Naive thymus-derived CD4-positive, alpha-beta T cell (primary cell): Measurements from ENCODE around the gene CHCHD6. TPM values are rescaled to one million over a fixed set of nuclear protein-coding genes. Genes with fewer than 3 reads are reported as not detected.

ENCODE experiments used
- ATAC-seq: fragments of 150-1000 bp; cut with Tn5 transposase; 2 replicates; pipeline ENCODE4 v1.10.0; 2021; ENCODE audit warnings: mild to moderate bottlenecking, moderate library complexity
- CTCF ChIA-PET: fragments of 350-600 bp; sonication (Branson Sonifier 250); formaldehyde crosslinking; loops from one replicate; lab custom pipeline; 2021; ENCODE audit warnings: antibody characterized with exemption; lab: Charles Lee
- POLR2A ChIA-PET: fragments of 350-600 bp; sonication (Branson Sonifier 250); formaldehyde crosslinking; loops from one replicate; lab custom pipeline; 2021; ENCODE audit warnings: antibody characterized with exemption, inconsistent platforms; lab: Charles Lee
- DNase-seq, 9 donors: peaks; one replicate each; pipeline versions ENCODE4 v3.0.0 to v3.0.0-alpha.2; 2020 to 2022; ENCODE audit warnings: mixed read lengths in 1 of 9
- H3K27ac ChIP-seq: one replicate; pipeline ENCODE4 v1.7.0; 2013; ENCODE audit warnings: mild to moderate bottlenecking, low read depth, low read length, moderate library complexity
- H3K27me3 ChIP-seq, 2 donors: one replicate each; pipeline ENCODE4 v1.7.0; 2013; ENCODE audit warnings: low read length in 2 of 2, mild to moderate bottlenecking in 2 of 2, moderate library complexity in 2 of 2; ENCODE audit not compliant: control insufficient read depth in 2 of 2, insufficient read depth in 2 of 2
- H3K36me3 ChIP-seq, 3 experiments: 1 replicate in 2 of 3; 2 replicates in 1 of 3; pipeline ENCODE4 v1.7.0; 2013; ENCODE audit warnings: low read length in 3 of 3, mild to moderate bottlenecking in 3 of 3, moderate library complexity in 1 of 3; ENCODE audit not compliant: insufficient read depth in 3 of 3, control insufficient read depth in 2 of 3
- H3K4me1 ChIP-seq, 2 donors: one replicate each; pipeline ENCODE4 v1.7.0; 2013; ENCODE audit warnings: low read length in 2 of 2, mild to moderate bottlenecking in 2 of 2, moderate library complexity in 1 of 2; ENCODE audit not compliant: control insufficient read depth in 2 of 2, insufficient read depth in 2 of 2
- H3K4me3 ChIP-seq: 2 replicates; pipeline ENCODE4 v1.7.0; 2013; ENCODE audit warnings: mild to moderate bottlenecking, low read length
- H3K9me3 ChIP-seq, 3 experiments: 1 replicate in 2 of 3; 2 replicates in 1 of 3; pipeline ENCODE4 v1.7.0; 2013; ENCODE audit warnings: low read length in 3 of 3; ENCODE audit not compliant: control insufficient read depth in 2 of 3
- H3K27ac Mint-ChIP-seq, 9 donors: one replicate each; pipeline ENCODE4 v1.8.0; 2020 to 2022; ENCODE audit warnings: mixed read lengths in 9 of 9, mild to moderate bottlenecking in 8 of 9, moderate library complexity in 5 of 9, inconsistent platforms in 2 of 9
- H3K27me3 Mint-ChIP-seq, 5 donors: one replicate each; pipeline ENCODE4 v1.8.0; 2021 to 2022; ENCODE audit warnings: mixed read lengths in 5 of 5, mild to moderate bottlenecking in 1 of 5
- H3K36me3 Mint-ChIP-seq, 5 donors: one replicate each; pipeline ENCODE4 v1.8.0; 2020 to 2022; ENCODE audit warnings: mixed read lengths in 5 of 5, mild to moderate bottlenecking in 3 of 5, inconsistent platforms in 1 of 5
- H3K4me1 Mint-ChIP-seq, 7 donors: one replicate each; pipeline ENCODE4 v1.8.0; 2020 to 2022; ENCODE audit warnings: mixed read lengths in 7 of 7, mild to moderate bottlenecking in 3 of 7, inconsistent platforms in 1 of 7
- H3K4me3 Mint-ChIP-seq, 10 donors: one replicate each; pipeline ENCODE4 v1.8.0; 2020 to 2022; ENCODE audit warnings: mild to moderate bottlenecking in 10 of 10, mixed read lengths in 10 of 10, moderate library complexity in 6 of 10, inconsistent platforms in 2 of 10
- H3K9me3 Mint-ChIP-seq, 11 donors: one replicate each; pipeline ENCODE4 v1.8.0; 2020 to 2022; ENCODE audit warnings: mixed read lengths in 11 of 11, mild to moderate bottlenecking in 4 of 11, inconsistent platforms in 1 of 11, moderate library complexity in 1 of 11
- intact Hi-C, 2 donors: fragments of 100-400 bp; cut with micrococcal nuclease; formaldehyde crosslinking; loops; one replicate each; pipeline ENCODE4 v1.15.1; 2023
- polyA plus RNA-seq, 2 donors: library from polyadenylated mRNA; unstranded; fragments of 300-500 nt; fragmentation: Illumina TruSeq; gene quantifications; one replicate each; pipeline ENCODE4 v1.2.3, GENCODE V29; 2021
- total RNA-seq, 6 experiments: library from RNA in 5 of 6; stranded (reverse) in 5 of 6; gene quantifications; 1 replicate in 5 of 6; 2 replicates in 1 of 6; pipeline ENCODE4 v1.2.3 and lab custom pipeline; 2021 to 2026

Gene CHCHD6
- total and polyA plus RNA-seq, 7 experiments from 2014 or later: 5.4 to 15.1 (median 11.0) TPM

DNA sequence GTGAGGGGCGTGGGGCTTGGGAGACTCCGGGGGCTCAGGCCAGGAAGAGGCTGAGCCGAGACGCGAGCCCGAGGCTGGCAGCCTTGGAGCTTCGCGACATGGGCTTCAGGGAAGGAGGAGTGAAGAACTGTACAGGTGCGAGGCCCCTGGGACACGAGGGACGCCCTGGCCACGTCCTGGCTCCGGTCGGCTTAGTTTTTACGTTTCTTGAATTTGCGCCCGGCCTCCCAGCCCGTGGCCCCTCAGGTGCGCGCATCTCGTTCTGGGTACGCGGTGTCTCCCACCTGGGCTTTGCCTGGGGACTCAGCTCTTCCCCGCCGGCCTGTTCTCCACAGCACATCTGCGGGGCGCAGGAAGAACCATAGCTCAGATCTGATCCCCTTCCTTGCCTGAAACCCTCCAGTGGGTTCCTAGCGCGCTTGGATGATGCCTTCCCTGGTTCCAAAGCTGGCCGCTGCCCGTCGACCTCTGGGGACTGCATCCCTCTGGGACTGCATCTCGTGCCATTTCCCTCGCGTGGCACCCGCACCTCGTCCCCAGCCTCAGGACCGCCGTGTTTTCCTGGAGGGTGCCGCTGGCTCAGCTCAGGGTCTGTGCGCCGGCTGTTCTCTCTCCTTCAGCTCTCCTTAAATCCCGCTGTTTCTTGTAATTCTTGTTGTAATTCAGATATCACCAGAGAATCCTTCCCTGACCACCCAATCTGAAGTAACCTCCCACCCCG, 614 bp downstream of the CHCHD6 start:
- H3K27me3 Mint-ChIP-seq: peaks cover 6 to 38% (median 15%) of the 10 kb centered on the region in 5 donors
- peaks cover 0 to 1% (median 0%) of the 10 kb centered on the region in 11 donors for H3K9me3 Mint-ChIP-seq
- H3K4me1 Mint-ChIP-seq: peaks cover 17 to 28% (median 21%) of the 10 kb centered on the region in 7 donors
- Histone ChIP-seq H3K4me3 (peak overlapping the region; percentile 82), H3K27me3 (peaks cover 0 to 5% of the 10 kb centered on the region in 2 donors), H3K9me3 (no peaks in the 10 kb centered on the region), H3K27ac (peak overlapping the region; percentile 69), H3K36me3 (no peaks in the 10 kb centered on the region), H3K4me1 (peaks cover 6 to 13% of the 10 kb centered on the region in 2 donors)
- peak overlapping the region in 8 of 9 donors; percentile 49 to 98 (median 76) for H3K27ac Mint-ChIP-seq
- ATAC-seq (no peak), DNase-seq (peak in 2 of 9 donors; percentile 2)
- peaks cover 0 to 19% (median 5%) of the 10 kb centered on the region in 5 donors for H3K36me3 Mint-ChIP-seq
- ChIA-PET POLR2A (interaction anchor here (1.4 kb wide), 1 partner anchor 229 kb away, joined by 3 read pairs; the partner anchor contains the start of gene ZXDC), CTCF (interaction anchor here (0.6 kb wide), 1 partner anchor 1120 kb away, joined by 3 read pairs; no protein-coding TSS in a partner anchor)
- peak overlapping the region; percentile 83 to 99 (median 97) for H3K4me3 Mint-ChIP-seq
- intact Hi-C loops: loop anchor here (1.0 to 10.0 kb wide), 11 partner anchors 49 to 1350 kb away; partner anchors contain the start of genes ABTB1 (in 1 of the 2), KLF15 (in 1 of the 2), SEC61A1 (in 1 of the 2) and TXNRD3 (in 1 of the 2)

DNA sequence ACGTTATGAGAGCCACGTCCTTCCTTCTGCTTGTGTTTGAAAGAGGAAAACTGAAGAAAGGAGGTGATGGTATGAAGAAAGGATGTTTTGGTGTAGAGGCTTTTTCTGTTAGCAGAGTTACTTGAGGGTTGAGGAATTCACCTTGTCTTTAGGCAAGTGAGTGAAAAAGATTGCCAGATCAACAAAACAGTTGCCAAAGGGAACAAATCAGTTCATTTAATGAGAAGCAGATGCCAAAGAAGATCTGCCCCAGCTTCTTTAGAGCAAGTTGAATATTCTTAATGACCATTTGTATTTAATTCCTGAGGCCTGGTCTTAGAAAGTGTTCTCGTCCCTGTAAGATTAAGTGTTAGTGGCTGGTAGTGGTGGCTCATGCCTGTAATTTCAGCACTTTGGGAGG, 2.6 kb downstream of the CHCHD6 start:
- Mint-ChIP-seq H3K9me3 (peaks cover 0 to 1% (median 0%) of the 10 kb centered on the region in 11 donors), H3K27ac (no peak overlapping the region), H3K4me3 (no peak overlapping the region), H3K4me1 (peaks cover 17 to 36% (median 27%) of the 10 kb centered on the region in 7 donors), H3K36me3 (peaks cover 0 to 20% (median 5%) of the 10 kb centered on the region in 5 donors), H3K27me3 (peaks cover 0 to 21% (median 3%) of the 10 kb centered on the region in 5 donors)
- ATAC-seq (no peak), DNase-seq (no peak)
- Histone ChIP-seq H3K4me3 (no peak overlapping the region), H3K27ac (no peak overlapping the region), H3K36me3 (no peaks in the 10 kb centered on the region), H3K27me3 (peaks cover 0 to 5% of the 10 kb centered on the region in 2 donors), H3K4me1 (peaks cover 6 to 13% of the 10 kb centered on the region in 2 donors), H3K9me3 (no peaks in the 10 kb centered on the region)
- intact Hi-C loops: loop anchor here in 1 of 2 donors (10.0 kb wide), 1 partner anchor 1348 kb away; the partner anchor contains the start of gene SEC61A1
- CTCF ChIA-PET: no interaction called here
- POLR2A ChIA-PET: no interaction called here

DNA sequence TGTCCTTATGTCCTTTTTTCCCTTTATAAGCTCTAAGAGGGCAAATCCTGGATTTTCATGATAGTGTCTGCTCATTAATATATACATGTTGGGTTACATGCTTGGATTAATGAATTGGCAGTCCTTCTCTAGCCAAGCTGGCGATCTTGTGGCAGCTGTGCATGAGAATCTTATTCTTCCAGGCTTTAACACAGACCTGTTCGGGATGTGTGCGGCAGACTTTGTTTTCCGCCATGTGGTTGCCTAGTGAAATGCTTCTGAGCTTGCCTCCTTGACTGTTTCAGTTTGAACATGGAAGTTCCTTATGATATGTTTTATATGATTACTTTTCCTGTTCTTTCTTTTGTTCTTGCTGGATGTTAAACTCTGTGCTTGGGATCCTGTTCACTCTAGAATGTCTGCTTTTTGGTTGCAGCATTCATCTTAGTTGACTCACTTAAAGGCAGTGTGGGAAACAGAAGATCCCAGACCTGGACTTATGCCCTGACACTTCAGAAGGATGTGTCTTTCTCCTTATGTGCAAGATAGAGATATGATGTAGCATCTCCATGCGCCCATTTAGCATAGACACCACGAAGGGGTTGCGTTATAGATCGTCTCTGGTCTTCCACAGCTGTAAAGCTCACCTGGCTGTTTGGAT, 7.2 kb downstream of the CHCHD6 start:
- ATAC-seq: no peak
- Mint-ChIP-seq H3K4me3 (no peak overlapping the region), H3K36me3 (peaks cover 0 to 25% (median 8%) of the 10 kb centered on the region in 5 donors), H3K27ac (no peak overlapping the region), H3K4me1 (peaks cover 0 to 36% (median 22%) of the 10 kb centered on the region in 7 donors), H3K9me3 (no peaks in the 10 kb centered on the region), H3K27me3 (no peaks in the 10 kb centered on the region)
- no peaks in the 10 kb centered on the region for H3K27me3 ChIP-seq
- no peak for DNase-seq
- ChIA-PET POLR2A (interaction anchor here (0.7 kb wide), 1 partner anchor 16 kb away, joined by 3 read pairs; no protein-coding TSS in a partner anchor), CTCF (no interaction called here)
- no peaks in the 10 kb centered on the region for H3K4me1 ChIP-seq
- H3K36me3 ChIP-seq: no peaks in the 10 kb centered on the region
- no peaks in the 10 kb centered on the region for H3K9me3 ChIP-seq
- intact Hi-C loops: no loop called here
- H3K27ac ChIP-seq: no peak overlapping the region
- no peak overlapping the region for H3K4me3 ChIP-seq

DNA sequence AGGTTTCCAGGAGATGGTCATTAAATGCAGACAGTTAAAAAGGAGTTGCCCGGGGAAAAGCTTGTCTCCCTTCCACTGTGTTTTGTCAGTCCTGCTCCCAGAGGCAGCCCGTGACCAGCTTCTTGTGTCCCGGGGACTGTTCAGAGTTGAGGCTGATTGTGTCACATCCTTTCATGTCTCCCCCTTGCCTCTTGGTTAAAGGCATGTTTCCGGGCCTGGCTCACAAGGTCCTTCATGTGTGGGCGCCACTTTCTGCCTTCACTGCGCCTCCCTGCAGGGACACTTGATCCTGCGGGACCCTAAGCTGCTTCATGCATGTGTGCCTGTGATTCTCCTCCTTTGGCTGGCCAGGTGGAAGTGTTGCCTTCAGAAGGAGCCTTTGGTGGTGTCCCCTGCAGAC, 9.2 kb downstream of the CHCHD6 start:
- DNase-seq: no peak
- Mint-ChIP-seq H3K4me1 (peaks cover 0 to 45% (median 28%) of the 10 kb centered on the region in 7 donors), H3K27me3 (no peaks in the 10 kb centered on the region), H3K36me3 (peaks cover 0 to 16% (median 3%) of the 10 kb centered on the region in 5 donors), H3K9me3 (no peaks in the 10 kb centered on the region), H3K4me3 (no peak overlapping the region), H3K27ac (no peak overlapping the region)
- Histone ChIP-seq H3K27ac (no peak overlapping the region), H3K4me1 (no peaks in the 10 kb centered on the region), H3K36me3 (no peaks in the 10 kb centered on the region), H3K27me3 (no peaks in the 10 kb centered on the region), H3K4me3 (no peak overlapping the region), H3K9me3 (no peaks in the 10 kb centered on the region)
- no peak for ATAC-seq
- POLR2A ChIA-PET: no interaction called here
- CTCF ChIA-PET: no interaction called here
- intact Hi-C loops: no loop called here

DNA sequence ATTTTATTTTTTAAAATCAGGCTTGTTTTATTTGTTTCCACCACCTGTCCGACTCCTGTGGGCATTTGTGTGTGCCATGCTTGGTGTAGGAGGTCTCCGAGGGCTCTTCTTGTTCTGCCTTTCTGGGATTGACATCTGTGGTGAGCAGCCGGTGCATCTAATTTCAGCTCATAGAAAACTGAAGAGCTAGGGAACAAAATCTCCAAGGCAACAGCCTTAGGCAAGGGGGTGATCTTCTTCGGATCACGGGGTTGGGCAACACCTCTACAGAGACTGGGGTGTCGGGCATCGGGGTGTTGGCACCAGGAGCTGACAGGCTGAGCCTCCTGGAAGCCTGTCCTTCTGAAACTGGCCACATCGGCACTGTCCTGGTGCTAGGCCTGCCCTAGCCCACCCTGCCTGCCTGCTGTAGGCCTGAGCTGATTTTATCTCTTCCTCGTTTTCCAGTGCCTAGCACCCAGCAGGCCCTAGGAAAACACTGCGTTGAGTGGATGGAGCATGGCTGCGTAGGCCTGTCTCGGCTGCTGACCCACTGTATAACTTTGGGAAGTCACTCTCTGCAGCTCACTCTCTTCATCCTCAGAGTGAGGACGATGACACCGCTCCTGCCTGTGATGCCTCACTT, 10.3 kb downstream of the CHCHD6 start:
- Mint-ChIP-seq H3K4me1 (peaks cover 0 to 50% (median 28%) of the 10 kb centered on the region in 7 donors), H3K27me3 (no peaks in the 10 kb centered on the region), H3K9me3 (no peaks in the 10 kb centered on the region), H3K4me3 (no peak overlapping the region), H3K36me3 (peaks cover 0 to 10% (median 3%) of the 10 kb centered on the region in 5 donors), H3K27ac (no peak overlapping the region)
- CTCF ChIA-PET: no interaction called here
- Histone ChIP-seq H3K36me3 (no peaks in the 10 kb centered on the region), H3K27ac (no peak overlapping the region), H3K4me1 (no peaks in the 10 kb centered on the region), H3K27me3 (no peaks in the 10 kb centered on the region), H3K4me3 (no peak overlapping the region), H3K9me3 (no peaks in the 10 kb centered on the region)
- intact Hi-C loops: no loop called here
- ATAC-seq (no peak), DNase-seq (no peak)
- POLR2A ChIA-PET: no interaction called here

DNA sequence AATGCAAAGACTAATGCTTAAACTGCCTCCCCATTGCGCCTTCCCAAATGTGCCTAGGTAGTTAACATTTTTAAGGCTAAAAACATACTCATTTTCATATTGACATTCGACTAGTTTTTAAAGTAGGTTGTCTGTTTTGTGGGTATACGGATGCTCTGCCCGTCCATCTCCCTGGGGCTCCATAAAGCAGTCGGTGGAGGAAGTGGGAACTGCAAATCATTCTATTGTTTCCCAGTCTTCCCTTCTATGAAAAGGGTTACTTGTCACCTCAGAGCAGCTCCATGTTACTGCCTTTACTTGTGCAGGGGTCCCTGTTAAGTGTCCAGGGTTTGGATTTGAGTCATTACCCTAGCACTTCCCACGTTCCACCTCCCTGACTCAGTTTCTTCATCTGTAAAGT, 10.9 kb downstream of the CHCHD6 start:
- CTCF ChIA-PET: no interaction called here
- no peak for ATAC-seq

More for the DNA sequence above, 10.9 kb downstream of the CHCHD6 start:
- peaks cover 0 to 50% (median 28%) of the 10 kb centered on the region in 7 donors for H3K4me1 Mint-ChIP-seq
- no peaks in the 10 kb centered on the region for H3K4me1 ChIP-seq
- H3K27ac Mint-ChIP-seq: no peak overlapping the region
- no peak overlapping the region for H3K4me3 ChIP-seq
- H3K9me3 Mint-ChIP-seq: no peaks in the 10 kb centered on the region
- H3K36me3 Mint-ChIP-seq: peaks cover 0 to 9% (median 3%) of the 10 kb centered on the region in 5 donors
- H3K9me3 ChIP-seq: no peaks in the 10 kb centered on the region
- no peaks in the 10 kb centered on the region for H3K27me3 ChIP-seq
- H3K27ac ChIP-seq: no peak overlapping the region
- no peak overlapping the region for H3K4me3 Mint-ChIP-seq
- intact Hi-C loops: no loop called here
- no peaks in the 10 kb centered on the region for H3K27me3 Mint-ChIP-seq
- H3K36me3 ChIP-seq: no peaks in the 10 kb centered on the region
- DNase-seq: no peak
- POLR2A ChIA-PET: no interaction called here
